HCT116 (cell line): ENCODE measurements around the gene CCL7. TPM values are rescaled to one million over a fixed set of nuclear protein-coding genes. Genes with fewer than 3 reads are reported as not detected.

Experiments
- ATAC-seq: fragments of 200-7000 bp; cut with Tn5 transposase; 2 replicates; pipeline ENCODE4 v1.9.1; 2020; ENCODE audit warnings: mild to moderate bottlenecking, moderate library complexity
- BruUV-seq: library from RNA; stranded (reverse); fragments of 400-500 nt; replicated peaks from 2 replicates; lab custom pipeline; 2021; lab: Mats Ljungman, UMichigan
- CTCF ChIA-PET: fragments of 300-600 bp; sonication (Branson Sonifier 250); formaldehyde crosslinking; loops from one replicate; lab custom pipeline; 2021; ENCODE audit warnings: antibody characterized with exemption; lab: Charles Lee
- POLR2A ChIA-PET: fragments of 300-600, 350-600 bp; sonication (Branson Sonifier 250); formaldehyde crosslinking; loops from one replicate; lab custom pipeline; 2021; ENCODE audit warnings: antibody characterized with exemption; lab: Charles Lee
- RAD21 ChIA-PET, 2 experiments: fragments of 300-600 bp; sonication (Branson Sonifier 250); formaldehyde crosslinking; loops; one replicate each; lab custom pipeline; 2023; ENCODE audit warnings: low total read pairs in 2 of 2; ENCODE audit not compliant: uncharacterized antibody in 2 of 2, unreplicated experiment in 2 of 2, low non-redundant PET in 1 of 2; lab: Charles Lee
- DNase-seq: peaks from one replicate; pipeline ENCODE4 v3.0.0-alpha.2; 2010; ENCODE audit warnings: low read depth, low spot score
- H2AFZ ChIP-seq: fragments of 200-600 bp; shearing (Covaris generic), sonication (generic); 2 replicates; pipeline ENCODE4 v1.6.1; 2017; ENCODE audit warnings: low read depth, mixed run types, mixed read lengths, antibody characterized with exemption, low read length; ENCODE audit not compliant: poor library complexity, severe bottlenecking
- H3K27ac ChIP-seq: 2 replicates; pipeline ENCODE4 v1.5.1; 2012; ENCODE audit warnings: low read depth, low read length
- H3K27me3 ChIP-seq: fragments of 200-600 bp; sonication (generic); 2 replicates; pipeline ENCODE4 v1.6.1; 2016; ENCODE audit warnings: mixed run types, low read length, mixed read lengths; ENCODE audit not compliant: insufficient read depth
- H3K36me3 ChIP-seq, 2 experiments: fragments of 200-500 bp in 1 of 2; fragments of 200-600 bp in 1 of 2; sonication (Bioruptor generic) in 1 of 2; sonication (generic) in 1 of 2; 2 replicates each; pipeline versions ENCODE4 v1.5.1 to v1.6.1; 2014 to 2016; ENCODE audit warnings: low read length in 2 of 2, inconsistent platforms in 1 of 2, mixed read lengths in 1 of 2, mixed run types in 1 of 2; ENCODE audit not compliant: insufficient read depth in 2 of 2, control insufficient read depth in 1 of 2
- H3K4me1 ChIP-seq, 2 experiments: fragments of 200-600 bp in 1 of 2; sonication (generic) in 1 of 2; 2 replicates each; pipeline versions ENCODE4 v1.5.1 to v1.6.1; 2012 to 2017; ENCODE audit warnings: low read length in 2 of 2, inconsistent platforms in 1 of 2, mild to moderate bottlenecking in 1 of 2, mixed read lengths in 1 of 2, mixed run types in 1 of 2, moderate library complexity in 1 of 2; ENCODE audit not compliant: insufficient read depth in 2 of 2, control insufficient read depth in 1 of 2
- H3K4me2 ChIP-seq: fragments of 200-600 bp; sonication (generic); 2 replicates; pipeline ENCODE4 v1.6.1; 2017; ENCODE audit warnings: mixed run types, low read length, mixed read lengths
- H3K4me3 ChIP-seq, 2 experiments: fragments of 200-600 bp in 1 of 2; sonication (generic) in 1 of 2; replicated peaks in 1 of 2; 2 replicates each; pipeline ENCODE4 v1.5.1; 2011 to 2016; ENCODE audit warnings: low read length in 2 of 2, control low read depth in 1 of 2, low read depth in 1 of 2, mild to moderate bottlenecking in 1 of 2, mixed read lengths in 1 of 2, mixed run types in 1 of 2
- H3K79me2 ChIP-seq: fragments of 200-600 bp; sonication (generic); 2 replicates; pipeline ENCODE4 v1.6.1; 2017; ENCODE audit warnings: mild to moderate bottlenecking, mixed run types, low read length, moderate library complexity, mixed read lengths; ENCODE audit not compliant: insufficient read depth
- H3K9ac ChIP-seq: fragments of 200-600 bp; sonication (generic); 2 replicates; pipeline ENCODE4 v1.6.1; 2016; ENCODE audit warnings: low read length, mixed read lengths
- H3K9me2 ChIP-seq: fragments of 200-600 bp; sonication (generic), shearing (Covaris generic); 2 replicates; pipeline ENCODE4 v1.6.1; 2017; ENCODE audit warnings: mixed run types, mild to moderate bottlenecking, moderate library complexity; ENCODE audit not compliant: insufficient read depth
- H3K9me3 ChIP-seq, 2 experiments: fragments of 200-500 bp in 1 of 2; fragments of 200-600 bp in 1 of 2; sonication (Bioruptor generic) in 1 of 2; sonication (generic) in 1 of 2; 2 replicates each; pipeline ENCODE4 v1.6.1; 2014 to 2017; ENCODE audit warnings: low read length in 2 of 2, mixed read lengths in 2 of 2, inconsistent platforms in 1 of 2, low read depth in 1 of 2, mild to moderate bottlenecking in 1 of 2, mixed run types in 1 of 2, moderate library complexity in 1 of 2; ENCODE audit not compliant: control insufficient read depth in 1 of 2, insufficient read depth in 1 of 2
- H4K20me1 ChIP-seq: fragments of 200-600 bp; sonication (generic), shearing (Covaris generic); 2 replicates; pipeline ENCODE4 v1.6.1; 2017; ENCODE audit warnings: mixed run types, mild to moderate bottlenecking, moderate library complexity; ENCODE audit not compliant: insufficient read depth
- ATF3 ChIP-seq: IDR thresholded peaks from 2 replicates; pipeline ENCODE4 v1.6.1; 2012
- CEBPB ChIP-seq: IDR thresholded peaks from 2 replicates; pipeline ENCODE4 v1.6.1; 2012; ENCODE audit warnings: low read depth
- EGR1 ChIP-seq: IDR thresholded peaks from 2 replicates; pipeline ENCODE4 v1.6.1; 2012; ENCODE audit warnings: low read depth
- ELF1 ChIP-seq: IDR thresholded peaks from 2 replicates; pipeline ENCODE4 v1.6.1; 2012; ENCODE audit warnings: low read depth, borderline replicate concordance
- JUND ChIP-seq: IDR thresholded peaks from 2 replicates; pipeline ENCODE4 v1.6.1; 2012
- MAX ChIP-seq: IDR thresholded peaks from 2 replicates; pipeline ENCODE4 v1.6.1; 2012
- RAD21 ChIP-seq: IDR thresholded peaks from 2 replicates; pipeline ENCODE4 v1.6.1; 2012; ENCODE audit warnings: low read depth, mild to moderate bottlenecking
- REST ChIP-seq: IDR thresholded peaks from 2 replicates; pipeline ENCODE4 v1.6.1; 2012; ENCODE audit warnings: low read depth
- SP1 ChIP-seq: IDR thresholded peaks from 2 replicates; pipeline ENCODE4 v1.6.1; 2012; ENCODE audit warnings: low read depth
- SRF ChIP-seq: IDR thresholded peaks from 2 replicates; pipeline ENCODE4 v1.6.1; 2012; ENCODE audit warnings: low read depth
- TCF7L2 ChIP-seq: IDR thresholded peaks from 2 replicates; pipeline ENCODE4 v1.7.0; 2011; ENCODE audit warnings: borderline replicate concordance, inconsistent platforms; ENCODE audit not compliant: insufficient read depth, insufficient read length; ENCODE audit errors: extremely low read depth
- YY1 ChIP-seq: IDR thresholded peaks from 2 replicates; pipeline ENCODE4 v1.6.1; 2011; ENCODE audit warnings: low read length, low read depth, moderate library complexity, mild to moderate bottlenecking; ENCODE audit not compliant: insufficient replicate concordance; ENCODE audit errors: extremely low read depth
- intact Hi-C: fragments of 100-400 bp; cut with micrococcal nuclease; formaldehyde crosslinking; loops from 2 replicates; pipeline ENCODE4 v1.10.0; 2022
- total RNA-seq: library from RNA; stranded (reverse); gene quantifications from one replicate; pipeline ENCODE4 v1.2.1, GENCODE V29; 2021; ENCODE audit not compliant: unreplicated experiment

Gene CCL7
- total RNA-seq, 1 experiment from 2014 or later: not detected

- TF ChIP-seq MAX: no peak
Observed at GRCh38 chr17:34234616-34235015, 35.4 kb upstream of the CCL7 start (continued).

- CTCF ChIA-PET: no interaction called here
- no peak for ATAC-seq
- Histone ChIP-seq H2AFZ (no peak overlapping the region), H3K9ac (no peak overlapping the region), H3K4me2 (no peak overlapping the region), H3K9me3 (0 out of 4 replicates have a peak, but pooled peaks cover 0 to 1% of the 10 kb centered on the region in 2 experiments), H3K27me3 (no peaks in the 10 kb centered on the region), H3K79me2 (no peaks in the 10 kb centered on the region), H3K4me1 (no peaks in the 10 kb centered on the region), H3K27ac (no peak overlapping the region), H3K36me3 (no peaks in the 10 kb centered on the region), H3K9me2 (no peaks in the 10 kb centered on the region), H4K20me1 (no peaks in the 10 kb centered on the region), H3K4me3 (no peak overlapping the region)
- no TSS peak for BruUV-seq
- RAD21 ChIA-PET: no interaction called here
- TF ChIP-seq SP1 (no peak), SRF (no peak), ELF1 (no peak), TCF7L2 (no peak), EGR1 (no peak), MAX (no peak), JUND (no peak)
- no peak for DNase-seq
- POLR2A ChIA-PET: no interaction called here
- intact Hi-C loops: no loop called here
Observed at GRCh38 chr17:34235389-34236028, 34.5 kb upstream of the CCL7 start.

GRCh38 chr17:34236281-34236892 lies 33.6 kb upstream of the CCL7 start:
- BruUV-seq: no TSS peak
- no peak for DNase-seq
- no peak for ATAC-seq
- Histone ChIP-seq H3K79me2 (no peaks in the 10 kb centered on the region), H3K4me1 (no peaks in the 10 kb centered on the region), H3K4me2 (no peak overlapping the region), H3K36me3 (no peaks in the 10 kb centered on the region), H3K27me3 (no peaks in the 10 kb centered on the region), H4K20me1 (no peaks in the 10 kb centered on the region), H2AFZ (no peak overlapping the region), H3K9ac (no peak overlapping the region), H3K9me3 (no peaks in the 10 kb centered on the region), H3K9me2 (no peaks in the 10 kb centered on the region), H3K27ac (no peak overlapping the region), H3K4me3 (no peak overlapping the region)
- ChIA-PET POLR2A (no interaction called here), CTCF (no interaction called here), RAD21 (no interaction called here)
- TF ChIP-seq REST: no peak
- TF ChIP-seq EGR1: no peak
- TF ChIP-seq SRF: no peak
- no peak for TF ChIP-seq CEBPB
- no peak for TF ChIP-seq ATF3
- no peak for TF ChIP-seq YY1
- TF ChIP-seq RAD21: no peak
- intact Hi-C loops: no loop called here
